Middle frontal gyrus (tissue), 1 donor: ENCODE measurements around the gene SPOCK1.

Source experiments
- DNase-seq: peaks from one replicate; pipeline ENCODE4 v3.0.0-alpha.2; 2015; ENCODE audit warnings: low spot score; ENCODE audit errors: extremely low spot score

SPOCK1 gene

DNA sequence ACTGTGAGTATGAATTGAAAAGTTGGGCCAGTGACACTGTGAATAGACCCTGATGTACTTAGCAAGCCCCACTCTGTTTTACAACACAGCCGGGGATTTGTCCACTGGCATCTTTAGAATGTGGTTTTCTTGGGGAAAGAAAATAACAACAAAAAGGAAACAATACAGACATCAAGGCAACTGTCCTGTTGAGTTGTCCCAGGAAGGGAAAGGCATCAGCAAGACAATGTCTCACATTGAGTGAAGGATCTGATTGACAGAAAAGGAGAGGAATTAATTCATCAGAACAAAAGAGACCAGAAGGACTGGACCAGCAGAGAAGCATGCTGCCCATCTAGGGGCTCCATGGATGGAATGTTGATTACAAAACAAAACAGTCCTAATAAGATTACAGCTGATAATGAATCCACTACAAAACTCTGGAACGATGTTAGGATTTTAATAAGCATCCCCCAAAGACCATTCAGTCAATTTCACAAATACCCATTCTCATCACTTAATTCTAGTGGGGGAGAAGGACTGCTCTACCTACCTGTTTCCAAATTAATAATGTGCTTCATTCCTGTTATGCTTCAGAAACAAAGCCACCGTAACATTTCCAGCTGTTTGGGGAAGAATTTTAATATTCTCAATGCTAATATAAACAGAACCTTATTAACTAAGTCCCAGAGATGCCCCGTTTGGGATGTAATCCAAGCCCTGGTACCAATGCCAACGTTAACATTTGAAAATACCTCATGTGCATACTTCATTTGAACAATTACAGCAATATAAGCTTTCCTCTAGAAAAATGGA lies 298.0 kb downstream of the SPOCK1 start:
- DNase-seq = no peak

DNA sequence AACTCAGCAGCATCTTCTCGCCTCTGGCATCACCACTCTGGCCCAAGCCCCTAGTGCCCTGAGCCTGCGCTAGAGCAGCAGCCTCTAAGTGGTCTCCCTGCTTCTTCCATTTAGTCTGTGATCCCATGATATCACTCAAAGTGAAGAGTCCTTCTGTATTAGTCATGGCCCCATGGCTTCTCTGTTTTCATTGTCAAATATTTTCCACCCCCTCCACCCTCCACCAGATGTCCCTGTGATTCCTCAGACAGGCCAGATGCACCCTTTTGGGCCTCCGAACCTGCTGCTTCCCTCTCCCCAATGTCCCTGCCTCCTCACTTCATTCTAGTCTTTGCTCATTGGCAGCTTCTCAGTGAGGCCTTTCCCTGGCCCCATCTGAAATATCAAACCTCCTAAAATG lies 299.2 kb downstream of the SPOCK1 start:
- no peak for DNase-seq

GRCh38 chr5:137199201-137199600 lies 299.9 kb downstream of the SPOCK1 start:
- no peak for DNase-seq

DNA sequence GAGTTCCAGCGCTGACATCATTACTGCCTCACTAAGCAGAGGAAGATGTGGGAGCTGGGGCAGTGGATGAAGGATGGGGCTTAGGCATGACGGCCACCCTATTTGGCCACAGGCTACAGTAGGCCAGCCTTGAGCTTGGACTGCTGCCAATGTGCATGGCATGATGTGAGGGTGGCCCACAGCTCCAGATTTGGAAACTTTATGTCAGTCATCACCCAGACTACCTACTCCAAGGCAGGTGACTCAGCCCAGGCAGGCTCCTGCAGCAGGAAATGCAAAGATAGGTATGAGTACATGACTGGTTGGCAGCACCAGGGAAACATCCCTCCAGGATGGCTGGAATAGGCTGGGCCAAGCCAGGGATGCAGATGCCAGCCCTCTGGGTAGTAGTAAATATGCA lies 303.6 kb downstream of the SPOCK1 start:
- no peak for DNase-seq

- no peak for DNase-seq
These were observed 304.8 kb downstream of the SPOCK1 start for GRCh38 chr5:137194300-137194699.

- no peak for DNase-seq
These were observed 306.8 kb downstream of the SPOCK1 start for GRCh38 chr5:137192293-137192743.

GRCh38 chr5:137191179-137191578 lies 307.9 kb downstream of the SPOCK1 start:
- no peak for DNase-seq

- no peak for DNase-seq
These were observed 308.7 kb downstream of the SPOCK1 start for GRCh38 chr5:137190441-137190840.

DNA sequence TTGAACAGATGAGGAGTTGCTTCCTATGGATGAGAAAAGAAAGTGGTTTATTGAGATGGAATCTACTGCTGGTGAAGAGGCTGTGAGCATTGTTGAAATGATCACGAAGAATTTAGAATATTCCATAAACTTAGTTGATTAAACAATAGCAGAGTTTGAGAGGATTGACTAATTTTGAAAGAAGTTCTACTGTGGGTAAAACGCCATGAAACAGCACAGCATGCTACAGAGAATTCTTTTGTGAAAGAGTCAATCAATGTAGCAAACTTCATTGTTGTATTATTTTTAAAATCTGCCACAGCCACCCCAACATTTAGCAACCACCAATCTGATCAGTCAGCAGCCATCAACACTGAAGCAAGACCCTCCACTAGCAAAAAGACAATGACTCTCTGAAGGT lies 309.1 kb downstream of the SPOCK1 start:
- DNase-seq = no peak

DNA sequence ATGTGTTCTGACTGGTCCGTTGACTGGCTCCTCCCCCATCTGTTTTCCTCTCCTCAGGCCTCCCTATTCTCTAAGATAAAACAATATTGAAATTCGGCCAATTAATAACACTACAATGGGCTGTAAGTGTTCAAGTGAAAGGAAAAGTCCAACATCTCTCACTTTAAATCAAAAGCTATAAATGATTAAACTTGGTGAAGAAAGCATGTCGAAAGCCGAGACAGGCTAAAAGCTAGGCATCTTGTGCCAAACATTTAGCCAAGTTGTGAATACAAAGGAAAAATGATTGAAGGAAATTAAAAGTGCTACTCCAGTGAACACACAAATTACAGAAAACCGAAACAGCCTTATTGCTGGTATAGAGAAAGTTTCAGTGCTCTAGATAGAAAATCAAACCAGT lies 310.6 kb downstream of the SPOCK1 start:
- DNase-seq = no peak

- no peak for DNase-seq
These were observed 312.2 kb downstream of the SPOCK1 start for GRCh38 chr5:137186759-137187461.

DNA sequence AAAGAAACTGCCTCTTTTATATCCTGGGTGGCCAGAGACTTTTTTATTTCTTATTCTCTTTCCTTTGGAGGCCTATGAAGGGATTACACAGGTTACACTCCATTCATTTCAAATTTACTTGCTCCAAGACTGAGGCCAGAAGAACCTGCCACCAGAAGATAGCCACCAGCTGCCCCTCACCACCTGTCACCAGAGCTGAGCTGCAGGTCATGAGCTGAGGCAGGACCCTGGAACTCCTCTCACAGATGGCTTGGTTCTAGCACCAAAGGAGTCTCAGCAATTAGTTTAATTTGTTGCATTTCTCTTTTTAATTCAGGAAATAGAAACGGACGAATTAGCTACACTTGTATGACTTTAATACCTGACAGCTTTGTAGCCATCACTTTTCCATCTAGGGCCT lies 313.9 kb downstream of the SPOCK1 start:
- DNase-seq = no peak

DNA sequence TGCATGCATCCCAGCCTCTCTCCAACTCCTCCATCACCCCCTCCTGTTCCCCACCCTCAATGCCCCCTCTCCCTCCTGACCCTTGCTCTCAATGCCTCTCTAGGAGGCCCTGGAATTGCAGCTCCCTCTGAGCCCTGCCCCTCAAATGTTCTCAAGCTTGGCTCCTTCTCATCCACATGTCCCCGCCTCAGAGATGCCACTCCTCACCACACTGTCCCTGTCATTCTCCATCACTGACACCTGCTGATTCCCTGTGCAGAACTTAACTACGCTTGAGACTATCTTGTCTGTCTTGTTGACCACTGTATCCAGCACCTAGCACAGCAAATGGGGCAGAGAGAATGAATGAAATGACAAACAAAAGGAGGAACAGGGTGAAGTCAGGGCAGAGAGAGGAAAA lies 314.4 kb downstream of the SPOCK1 start:
- DNase-seq = no peak

GRCh38 chr5:137182576-137182975 lies 316.6 kb downstream of the SPOCK1 start:
- DNase-seq = no peak

GRCh38 chr5:137181667-137182066 lies 317.5 kb downstream of the SPOCK1 start:
- DNase-seq = no peak

GRCh38 chr5:137179203-137179602 lies 319.9 kb downstream of the SPOCK1 start:
- DNase-seq = no peak

GRCh38 chr5:137176609-137177008 lies 322.5 kb downstream of the SPOCK1 start:
- no peak for DNase-seq

DNA sequence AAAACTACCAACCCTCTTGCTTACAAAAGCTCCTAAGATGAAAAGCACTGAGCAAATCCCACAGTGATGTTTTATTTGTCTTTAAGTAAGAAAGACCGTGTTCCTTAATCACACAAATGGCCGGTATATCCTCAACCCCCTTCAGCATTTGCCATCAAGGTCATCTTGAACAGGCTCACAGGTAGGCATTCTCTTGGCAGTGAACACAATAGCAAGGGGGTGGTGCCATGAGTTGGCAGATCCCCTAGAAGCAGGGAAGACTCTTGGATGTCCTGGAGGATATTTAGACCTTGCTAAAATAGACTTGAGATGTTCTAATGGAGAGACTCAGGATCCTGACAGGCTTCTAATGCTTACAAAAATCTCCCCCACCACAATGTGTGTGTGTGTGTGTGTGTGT lies 323.0 kb downstream of the SPOCK1 start:
- DNase-seq = no peak

DNA sequence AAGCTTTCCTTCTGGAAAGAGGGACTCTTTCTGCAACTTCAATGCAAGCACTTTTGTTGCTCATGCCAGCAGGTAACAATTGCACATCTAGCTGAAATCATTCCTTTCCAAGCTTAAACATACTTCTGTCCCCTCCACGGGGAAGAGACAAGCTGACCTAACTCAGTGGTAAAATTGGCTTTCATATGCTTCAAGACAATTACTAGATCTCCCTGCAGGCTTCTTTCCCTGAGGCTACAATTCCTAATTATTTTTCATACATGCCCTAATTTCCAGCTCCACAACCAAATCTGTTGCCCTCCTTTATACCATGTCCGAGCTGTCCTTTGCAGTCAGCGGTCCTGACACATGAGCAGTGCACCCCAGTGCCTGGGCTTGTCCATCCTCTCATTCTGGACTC lies 324.9 kb downstream of the SPOCK1 start:
- no peak for DNase-seq

DNA sequence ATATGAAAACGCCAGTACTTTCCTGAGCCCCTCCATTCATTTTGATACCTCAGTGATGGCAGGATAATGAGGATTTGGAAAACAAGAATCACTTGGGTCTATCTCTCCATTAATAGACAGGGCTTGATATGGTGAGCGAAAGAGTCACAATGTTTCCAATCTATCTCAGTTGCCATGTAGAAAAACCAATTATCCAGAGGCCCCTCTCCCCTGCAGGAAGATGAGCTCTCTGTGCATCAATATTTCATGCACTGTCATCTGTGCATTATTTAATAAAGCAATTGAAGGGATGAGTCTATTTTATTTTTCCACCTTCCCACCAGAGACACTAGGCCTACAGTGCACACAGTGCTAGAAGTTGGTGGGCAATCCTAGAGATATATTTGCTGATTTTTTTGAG lies 326.9 kb downstream of the SPOCK1 start:
- no peak for DNase-seq

- no peak for DNase-seq
These were observed 331.9 kb downstream of the SPOCK1 start for GRCh38 chr5:137167187-137167586.

GRCh38 chr5:137164961-137165360 lies 334.2 kb downstream of the SPOCK1 start:
- DNase-seq = no peak

- DNase-seq = no peak
These were observed 334.6 kb downstream of the SPOCK1 start for GRCh38 chr5:137164536-137164935.
